Activated CD4-positive, alpha-beta T cell treated with anti-CD3 and anti-CD28 coated beads, Interleukin-2, Interleukin-4, amounts not matched to agents 100 ng/mL and 50 ng/mL, durations not matched to agents 16 hours and 8 hours (primary cell): Measurements from ENCODE around the gene CKAP5.

Experiments
- DNase-seq: peaks from one replicate; pipeline ENCODE4 v3.0.0-alpha.2; 2020; ENCODE audit warnings: low spot score

Gene CKAP5

DNA sequence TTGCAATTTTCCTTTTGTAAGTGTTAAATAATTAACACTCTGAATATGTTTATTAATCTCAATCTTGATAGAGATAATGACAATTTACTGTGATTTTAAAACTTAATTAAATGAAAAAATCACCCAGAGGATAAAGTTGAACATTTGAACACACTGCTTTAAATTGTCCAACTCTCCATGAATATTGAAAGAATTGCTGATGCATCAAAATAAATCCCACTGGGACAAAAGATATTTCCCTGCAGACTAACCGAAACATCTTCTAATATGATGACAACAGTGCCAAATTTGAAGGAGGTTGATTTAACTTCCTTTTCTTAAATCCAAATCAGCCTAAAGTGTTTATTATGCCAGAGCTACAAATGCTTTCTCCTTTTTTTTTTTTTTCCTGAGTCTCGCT lies 79.4 kb downstream of the CKAP5 start:
- no peak for DNase-seq

DNA sequence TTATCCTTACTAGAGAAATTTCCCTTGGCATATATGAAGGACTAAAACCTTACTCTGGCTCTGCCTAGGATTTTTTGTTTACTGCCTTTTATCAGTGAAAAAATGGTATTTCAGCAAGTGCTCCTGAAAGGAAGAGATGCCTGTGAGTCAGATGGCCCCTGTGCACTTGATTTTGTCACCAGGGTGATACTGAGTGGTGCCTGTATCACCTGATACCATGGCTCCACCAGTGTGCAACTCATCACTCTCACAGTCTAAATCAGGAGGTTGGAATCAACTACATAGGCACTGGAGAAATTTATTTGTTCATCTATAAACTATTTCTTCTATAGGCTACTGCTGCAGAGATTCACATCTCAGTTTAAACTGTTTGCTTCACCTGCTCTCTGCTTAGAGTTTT lies 83.8 kb downstream of the CKAP5 start:
- DNase-seq: no peak

DNA sequence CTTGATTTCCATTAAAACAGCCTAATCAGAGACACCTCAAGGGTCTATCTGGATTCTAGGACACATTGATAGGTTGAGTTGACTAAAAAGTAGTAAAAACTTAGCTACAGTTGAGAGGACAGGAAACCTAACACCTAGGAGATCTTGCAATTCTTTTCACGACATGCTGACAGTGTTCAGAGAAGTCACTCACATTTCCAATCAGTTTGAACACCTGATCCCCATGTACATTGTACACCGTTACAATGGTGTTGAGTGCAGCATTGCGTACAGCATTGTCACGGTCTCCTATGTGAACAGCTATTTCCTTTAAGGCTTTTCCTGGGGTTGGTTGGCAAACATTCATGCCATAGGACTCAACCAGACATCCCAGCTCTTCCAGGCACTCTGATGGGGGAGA lies 84.3 kb downstream of the CKAP5 start:
- no peak for DNase-seq

DNA sequence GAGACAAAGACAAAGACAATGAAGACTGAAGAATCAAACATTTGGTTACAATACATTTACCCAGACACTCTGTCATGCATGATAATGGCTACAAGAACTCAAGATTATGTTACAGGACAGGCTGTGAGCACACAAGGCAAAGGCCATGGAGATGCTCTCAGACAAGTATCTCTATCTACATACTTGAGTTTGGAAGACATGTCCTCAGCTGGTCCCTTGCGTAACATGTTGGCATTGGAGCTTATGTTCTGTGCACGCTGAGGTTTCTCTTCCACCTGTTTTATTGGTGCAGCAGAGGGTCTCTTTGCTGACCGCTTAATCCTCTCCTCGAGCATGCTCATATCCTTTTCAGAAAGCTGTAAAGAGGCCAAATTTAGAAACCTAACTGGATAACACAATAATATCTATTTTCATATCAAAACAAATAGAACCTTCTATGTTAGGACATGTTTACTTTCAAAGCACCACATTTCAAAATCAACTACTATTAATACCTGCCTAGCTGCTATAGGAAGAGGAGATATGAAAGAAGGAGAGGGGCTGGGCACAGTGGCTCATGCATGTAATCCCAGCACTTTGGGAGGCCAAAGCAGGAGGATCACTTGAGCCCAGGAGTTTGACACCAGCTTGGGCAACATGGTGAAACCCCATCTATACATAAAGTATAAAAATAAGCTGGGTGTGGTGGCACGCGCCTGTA lies 85.5 kb downstream of the CKAP5 start:
- no peak for DNase-seq

DNA sequence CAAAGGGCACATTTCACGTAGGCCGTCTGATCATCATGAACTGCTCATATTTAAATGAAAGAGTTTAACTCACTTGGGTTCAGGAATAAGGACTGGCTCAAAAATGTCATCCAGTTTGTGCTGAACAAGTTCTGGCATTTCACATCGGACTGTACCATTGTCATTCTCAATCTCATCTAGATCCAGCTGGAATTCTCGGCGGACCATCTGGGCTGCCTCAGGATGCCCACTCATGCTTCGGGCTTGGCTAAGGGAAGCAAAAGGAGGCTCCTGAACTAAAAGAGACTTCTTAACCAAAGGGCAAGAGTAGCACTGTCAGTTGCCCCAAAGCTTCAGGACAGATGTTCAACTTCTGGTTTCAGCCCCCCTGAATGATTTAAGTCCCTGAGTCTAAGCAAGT lies 86.9 kb downstream of the CKAP5 start:
- DNase-seq: no peak

DNA sequence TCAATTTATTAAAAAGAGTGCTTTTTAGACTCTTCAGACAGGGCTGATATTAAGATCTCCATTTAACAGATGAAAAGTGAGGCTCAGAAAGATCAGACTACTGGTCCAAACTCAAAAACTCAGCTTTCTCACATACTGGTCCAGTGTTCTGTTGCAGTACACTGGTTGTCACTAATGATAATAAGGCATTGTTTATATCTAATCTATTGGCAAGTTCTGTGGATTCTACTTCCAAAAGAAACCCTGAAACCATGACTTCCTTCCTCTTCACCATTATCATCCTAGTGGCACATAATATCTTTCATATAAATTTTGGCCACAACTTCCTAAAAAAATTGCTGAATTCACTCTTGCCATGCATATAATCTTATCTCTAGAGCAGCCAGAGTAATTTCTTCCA lies 90.1 kb downstream of the CKAP5 start:
- no peak for DNase-seq

DNA sequence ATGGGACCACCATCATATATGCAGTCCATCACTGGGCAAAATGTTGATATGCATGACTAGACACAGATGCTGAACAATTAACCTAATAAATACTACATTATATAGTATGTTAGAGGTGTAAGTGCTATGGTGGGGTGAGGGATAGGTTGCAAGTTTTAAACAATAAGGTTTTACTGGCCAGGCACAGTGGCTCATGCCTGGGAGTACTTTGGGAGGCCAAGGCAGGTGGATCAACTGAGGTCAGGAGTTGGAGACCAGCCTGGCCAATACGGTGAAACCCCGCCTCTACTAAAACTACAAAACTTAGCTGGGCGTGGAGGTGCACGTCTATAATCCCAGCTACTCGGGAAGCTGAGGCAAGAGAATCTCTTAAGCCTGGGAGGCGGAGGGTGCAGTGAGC lies 98.9 kb downstream of the CKAP5 start:
- no peak for DNase-seq

DNA sequence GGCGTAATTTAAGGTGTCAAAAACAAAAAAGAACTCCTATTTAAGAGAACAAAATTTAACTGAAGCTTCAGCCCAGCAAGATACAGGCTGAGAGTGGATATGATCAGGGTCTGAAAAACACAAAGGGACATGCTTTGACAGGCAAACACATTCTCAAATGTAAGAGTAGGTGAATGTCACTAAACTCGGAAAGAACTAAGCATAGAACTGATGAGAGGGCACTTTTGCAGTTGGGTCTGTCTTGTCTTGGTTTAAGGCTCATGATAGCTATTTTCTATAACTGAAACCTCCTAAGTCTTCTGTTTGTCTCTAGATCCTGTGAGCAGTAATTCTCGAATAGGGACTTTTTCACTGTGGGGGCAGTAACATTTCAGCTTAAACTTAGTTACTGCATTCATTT lies 100.1 kb downstream of the CKAP5 start:
- no peak for DNase-seq

DNA sequence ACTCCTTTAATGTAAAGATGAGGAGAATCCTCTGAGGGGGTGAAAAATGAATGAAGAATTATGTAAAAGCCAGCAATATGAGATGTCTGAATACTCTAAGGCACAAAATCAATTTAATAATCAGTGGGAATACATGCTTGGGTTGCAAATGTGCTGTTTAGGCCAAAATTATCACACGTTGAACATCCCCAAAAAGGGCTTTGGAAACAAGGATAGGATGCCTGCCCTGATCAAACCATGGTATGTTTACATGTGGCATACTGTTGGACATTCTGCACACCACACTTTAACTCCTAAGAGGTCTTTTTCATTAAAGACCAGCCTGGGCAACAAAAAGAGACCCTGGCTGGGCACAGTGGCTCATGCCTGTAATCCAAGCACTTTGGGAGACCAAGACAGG lies 100.8 kb downstream of the CKAP5 start:
- DNase-seq: no peak

DNA sequence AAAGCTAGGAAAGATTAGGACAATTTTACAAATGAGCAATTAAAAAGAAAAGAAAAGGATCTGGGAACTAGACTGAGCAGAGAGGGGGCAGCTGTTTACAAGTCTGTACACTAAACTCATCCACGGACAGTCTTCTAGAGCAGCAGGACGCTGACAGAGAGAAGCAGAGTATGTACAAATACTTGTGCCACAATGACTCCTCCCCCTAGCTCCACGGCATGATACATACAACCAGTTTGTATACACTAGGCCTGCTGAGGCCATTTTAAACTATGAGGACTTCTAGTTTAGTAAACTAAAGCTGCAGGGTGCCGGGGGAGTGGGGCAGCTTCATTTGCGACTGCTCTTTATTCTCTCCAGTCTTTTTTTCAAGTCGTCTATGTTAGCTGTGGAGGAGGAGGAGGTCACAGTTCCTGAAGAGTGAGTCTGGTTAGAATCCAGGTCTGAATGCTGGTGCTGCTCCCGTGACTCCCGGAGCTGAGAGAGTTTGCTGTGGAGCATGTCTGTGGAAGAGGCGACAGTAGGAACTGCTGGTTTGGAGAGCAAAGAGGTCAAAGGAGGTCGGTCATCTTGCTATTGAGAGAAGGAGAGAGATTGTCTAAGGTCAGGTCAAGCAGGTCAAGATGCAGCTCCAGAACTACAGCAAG lies 102.3 kb downstream of the CKAP5 start:
- no peak for DNase-seq

DNA sequence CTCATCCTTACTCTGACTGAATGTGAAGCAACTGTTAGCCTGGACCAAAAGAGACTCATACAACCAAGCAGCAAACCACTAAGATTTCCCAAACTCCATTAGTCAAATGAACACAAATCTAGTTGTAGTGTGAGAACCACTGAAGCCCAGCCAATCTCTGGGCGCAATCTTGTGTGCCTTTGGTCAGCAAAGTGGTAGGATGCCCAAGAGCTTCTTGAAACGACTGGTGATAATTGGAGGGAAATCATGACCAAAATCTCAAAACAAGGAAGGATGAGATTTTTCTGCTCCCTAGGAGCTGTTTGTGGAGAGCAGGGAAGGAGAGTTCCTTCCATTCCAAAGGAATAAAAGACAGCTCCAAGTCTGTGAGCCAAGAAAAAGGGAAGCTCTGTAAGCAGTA lies 103.0 kb downstream of the CKAP5 start:
- DNase-seq: no peak

DNA sequence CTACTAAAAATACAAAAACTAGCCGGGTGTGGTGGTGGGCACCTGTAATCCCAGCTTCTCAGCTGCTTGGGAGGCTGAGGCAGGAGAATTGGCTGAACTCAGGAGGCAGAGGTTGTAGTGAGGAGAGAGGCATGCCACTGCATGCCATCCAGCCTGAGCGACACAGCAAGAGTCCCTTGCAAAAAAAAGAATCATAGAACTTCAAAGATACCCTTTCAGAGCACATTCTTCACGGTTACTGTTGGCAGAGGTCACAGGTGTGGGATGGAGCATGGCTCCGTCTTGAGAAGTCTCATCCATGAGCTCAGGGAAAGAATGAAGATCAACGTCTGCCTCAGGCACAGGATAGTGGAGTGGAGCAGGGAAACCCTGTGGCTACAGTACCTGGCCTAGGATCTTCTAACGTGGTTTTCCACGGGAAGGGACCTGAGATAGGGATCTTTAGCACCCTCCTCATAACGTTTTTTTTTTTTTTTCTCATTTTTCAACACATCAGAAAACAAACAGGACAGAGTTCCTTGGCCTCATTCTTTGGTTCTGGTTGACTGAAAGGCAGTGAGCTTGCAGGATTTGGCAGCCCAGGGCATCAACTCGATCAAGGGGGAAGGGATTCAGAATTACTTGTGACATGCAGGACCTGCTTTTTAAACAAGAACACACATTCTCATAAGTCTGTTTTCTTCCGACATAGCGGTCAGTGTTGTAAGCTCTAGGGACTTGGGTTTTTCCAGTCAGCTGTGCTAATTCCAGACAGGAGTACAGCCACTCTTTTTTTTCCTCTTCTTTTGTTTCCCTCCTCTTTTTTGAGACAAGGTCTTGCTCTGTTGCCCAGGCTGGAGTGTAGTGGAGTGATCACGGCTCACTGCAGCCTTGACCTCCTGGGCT lies 104.2 kb downstream of the CKAP5 start:
- DNase-seq: no peak

DNA sequence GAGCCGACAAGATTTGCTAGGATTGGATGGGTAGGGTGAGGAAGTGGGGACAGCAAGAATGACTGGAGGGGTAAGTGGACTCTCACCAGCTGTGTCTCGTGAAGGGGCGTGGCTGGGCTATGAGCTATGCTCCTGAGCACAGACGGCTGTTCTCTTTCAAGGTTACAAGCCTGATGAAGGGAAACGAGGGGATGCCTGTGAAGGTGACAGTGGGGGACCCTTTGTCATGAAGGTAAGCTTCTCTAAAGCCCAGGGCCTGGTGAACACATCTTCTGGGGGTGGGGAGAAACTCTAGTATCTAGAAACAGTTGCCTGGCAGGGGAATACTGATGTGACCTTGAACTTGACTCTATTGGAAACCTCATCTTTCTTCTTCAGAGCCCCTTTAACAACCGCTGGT lies 107.2 kb downstream of the CKAP5 start:
- DNase-seq: no peak

DNA sequence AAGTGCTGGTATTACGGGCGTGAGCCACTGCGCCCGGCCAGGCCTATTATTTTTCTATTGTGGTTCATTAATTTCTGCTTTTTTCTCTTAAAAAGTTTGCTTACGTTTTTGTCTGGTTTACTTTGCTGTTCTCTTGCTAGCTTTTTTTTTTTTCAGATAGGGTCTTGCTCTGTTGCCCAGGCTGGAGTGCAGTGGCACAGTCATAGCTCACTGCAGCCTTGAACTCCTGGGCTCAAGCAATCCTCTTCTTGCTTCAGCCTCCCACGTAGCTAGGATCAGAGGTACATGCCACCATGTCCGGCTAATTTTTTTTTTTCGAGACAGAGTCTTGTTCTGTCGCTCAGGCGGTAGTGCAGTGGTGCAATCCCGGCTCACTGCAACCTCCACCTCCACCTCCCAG lies 108.4 kb downstream of the CKAP5 start:
- DNase-seq: no peak

DNA sequence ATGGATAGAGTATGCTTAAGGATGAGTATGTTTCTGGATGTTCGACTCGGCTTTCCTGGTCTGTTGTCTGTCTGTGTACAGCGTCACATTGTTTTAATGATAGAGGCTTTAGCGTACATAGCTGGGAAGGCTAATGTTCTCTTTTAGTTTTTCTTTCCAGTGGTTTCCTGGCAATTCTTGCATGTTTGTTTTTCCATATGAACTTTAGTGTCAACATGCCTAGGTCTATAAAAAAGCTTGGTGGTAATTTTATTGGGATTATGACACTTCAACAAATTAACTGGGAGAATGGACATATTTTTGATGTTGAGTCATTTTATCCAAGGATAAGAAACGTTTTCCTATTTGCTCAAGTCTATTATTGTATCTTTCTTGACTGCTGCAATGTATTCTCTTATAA lies 109.5 kb downstream of the CKAP5 start:
- DNase-seq: no peak

DNA sequence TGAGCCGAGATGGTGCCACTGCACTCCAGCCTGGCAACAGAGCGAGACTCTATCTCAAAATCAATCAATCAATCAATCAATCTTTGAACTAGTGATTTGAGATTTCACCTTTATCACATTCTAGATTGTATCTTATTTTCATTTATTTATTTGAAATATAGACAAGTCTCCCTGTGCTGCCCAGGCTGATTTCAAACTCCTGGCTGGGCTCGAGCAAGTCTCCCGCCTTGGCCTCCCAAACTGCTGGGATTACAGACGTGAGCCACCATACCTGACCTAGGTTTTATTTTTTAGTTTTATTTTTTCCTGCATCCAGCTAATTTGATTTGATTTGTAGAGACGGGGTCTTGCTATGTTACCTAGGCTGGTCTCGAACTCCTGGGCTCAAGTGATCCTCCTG lies 109.9 kb downstream of the CKAP5 start:
- no peak for DNase-seq

DNA sequence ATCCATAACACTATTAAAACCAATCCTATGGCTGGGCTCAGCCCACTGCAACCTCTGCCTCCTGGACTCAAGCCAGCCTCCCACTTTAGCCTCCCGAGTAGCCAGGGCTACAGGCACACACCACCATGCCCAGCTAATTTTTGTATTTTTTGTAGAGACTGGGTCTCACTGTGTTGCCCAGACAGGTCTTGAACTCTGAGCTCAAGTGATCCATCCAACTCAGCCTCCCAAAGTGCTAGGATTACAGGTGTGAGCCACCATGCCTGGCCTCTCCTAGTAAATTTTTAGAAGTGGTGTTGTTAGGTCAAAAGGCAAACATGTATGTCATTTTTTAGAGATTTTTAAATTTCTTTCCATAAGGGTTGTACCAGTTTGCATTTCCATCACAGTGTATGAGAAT lies 112.8 kb downstream of the CKAP5 start:
- DNase-seq: no peak

DNA sequence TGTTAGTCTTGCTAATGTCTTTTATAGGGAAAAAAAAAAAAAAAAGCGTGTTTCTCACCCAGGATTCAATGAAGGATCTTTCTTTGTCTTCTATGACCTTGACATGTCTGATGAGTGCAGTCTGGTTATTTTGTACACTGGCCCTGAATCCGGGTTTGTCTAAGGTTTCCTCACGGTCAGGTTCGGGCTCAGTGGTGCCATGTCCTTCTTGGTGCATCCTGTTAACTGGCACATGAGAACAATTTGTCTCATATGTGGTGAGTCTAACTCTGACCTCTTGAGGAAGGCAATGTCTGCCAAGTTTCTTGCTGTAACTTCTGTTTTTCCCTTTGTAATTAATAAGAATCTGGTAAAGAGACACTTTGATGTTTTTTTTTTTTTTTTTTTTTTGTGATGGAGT lies 114.5 kb downstream of the CKAP5 start:
- no peak for DNase-seq

DNA sequence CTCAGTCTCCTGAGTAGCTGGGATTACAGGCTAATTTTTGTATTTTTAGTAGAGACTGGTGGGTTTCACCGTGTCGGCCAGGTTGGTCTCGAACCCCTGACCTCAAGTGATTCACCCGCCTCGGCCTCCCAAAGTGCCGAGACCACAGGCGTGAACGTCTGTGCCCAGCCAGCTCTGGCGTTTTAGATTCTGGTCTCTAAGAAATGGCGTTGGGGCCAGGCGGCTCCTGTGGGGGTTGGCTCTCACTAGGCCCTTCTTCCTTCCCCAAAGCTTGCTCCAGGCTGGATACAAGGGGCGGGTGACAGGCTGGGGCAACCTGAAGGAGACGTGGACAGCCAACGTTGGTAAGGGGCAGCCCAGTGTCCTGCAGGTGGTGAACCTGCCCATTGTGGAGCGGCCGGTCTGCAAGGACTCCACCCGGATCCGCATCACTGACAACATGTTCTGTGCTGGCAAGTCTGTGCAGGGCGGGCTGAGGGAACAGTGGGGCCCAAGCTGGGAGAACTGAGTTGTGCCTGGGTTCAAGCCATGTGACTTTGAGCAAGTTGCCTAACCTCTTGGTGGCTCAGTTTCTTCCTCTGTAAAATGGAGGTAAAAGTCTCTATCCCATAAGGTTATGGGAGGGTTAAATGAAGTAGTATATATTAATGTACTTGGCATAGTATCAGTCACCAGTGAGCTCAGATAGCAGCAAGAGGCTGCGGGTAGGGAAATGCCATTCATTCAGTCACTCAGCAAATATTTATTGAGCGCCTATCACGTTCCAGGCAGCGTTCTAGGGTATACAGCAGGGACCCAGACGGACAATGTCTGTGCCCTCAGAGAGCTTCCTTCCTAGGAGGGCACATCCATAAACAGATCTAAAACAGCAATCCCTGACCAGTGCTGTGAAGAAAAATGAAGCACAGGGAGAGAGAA lies 116.7 kb downstream of the CKAP5 start:
- DNase-seq: no peak

DNA sequence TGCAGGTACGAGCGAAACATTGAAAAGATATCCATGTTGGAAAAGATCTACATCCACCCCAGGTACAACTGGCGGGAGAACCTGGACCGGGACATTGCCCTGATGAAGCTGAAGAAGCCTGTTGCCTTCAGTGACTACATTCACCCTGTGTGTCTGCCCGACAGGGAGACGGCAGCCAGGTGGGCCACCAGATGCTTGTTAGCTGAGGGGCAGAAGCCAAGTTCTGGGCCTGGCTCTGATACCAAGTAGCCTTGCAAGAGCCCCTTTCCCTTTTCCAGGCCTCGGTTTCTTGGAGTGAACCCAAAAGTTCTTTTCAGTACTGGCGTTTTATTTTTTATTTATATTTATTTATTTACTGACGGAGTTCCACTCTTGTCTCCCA lies 117.4 kb downstream of the CKAP5 start:
- DNase-seq: no peak

DNA sequence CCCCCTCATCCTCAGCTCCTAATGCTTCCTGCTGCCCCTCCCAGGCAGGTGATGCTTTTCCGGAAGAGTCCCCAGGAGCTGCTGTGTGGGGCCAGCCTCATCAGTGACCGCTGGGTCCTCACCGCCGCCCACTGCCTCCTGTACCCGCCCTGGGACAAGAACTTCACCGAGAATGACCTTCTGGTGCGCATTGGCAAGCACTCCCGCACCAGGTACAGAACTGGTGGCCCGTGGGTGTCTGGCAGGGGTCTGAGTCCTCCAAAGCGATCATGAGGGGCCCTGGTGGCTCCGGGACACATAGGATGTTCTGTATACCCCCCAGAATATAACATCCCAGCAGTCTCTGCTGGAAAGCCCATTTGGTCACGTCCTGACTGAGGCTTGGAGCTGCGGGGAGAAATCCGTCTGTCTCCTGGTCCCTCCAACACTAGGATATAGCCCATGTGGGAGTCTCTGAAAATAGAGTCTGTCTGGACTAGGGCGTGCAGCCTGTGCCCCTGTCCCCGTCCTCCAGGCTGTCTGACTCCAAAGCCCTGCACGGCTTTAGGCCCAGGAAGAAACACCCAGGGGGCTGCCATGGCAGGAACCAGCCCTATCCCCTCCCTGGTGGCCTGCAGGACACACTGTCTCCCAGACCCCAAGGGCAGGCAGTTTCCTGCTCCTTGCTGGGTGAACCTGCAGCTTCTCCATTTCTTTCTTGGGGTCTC lies 118.0 kb downstream of the CKAP5 start:
- no peak for DNase-seq
